K562 (cell line): ENCODE data around the gene B4GALNT4. TPM values are rescaled to one million over a fixed set of nuclear protein-coding genes. Genes with fewer than 3 reads are reported as not detected.

Experiments used
- ATAC-seq: fragments of 200-7000 bp; cut with Tn5 transposase; 3 replicates; pipeline ENCODE4 v1.9.1; 2020; ENCODE audit warnings: moderate library complexity
- BruUV-seq: library from RNA; stranded (reverse); fragments of 400-500 nt; replicated peaks from 2 replicates; lab custom pipeline; 2021; lab: Mats Ljungman, UMichigan
- CTCF ChIA-PET: fragments of 300-600 bp; formaldehyde crosslinking; extraction: SDS; loops from one replicate; lab custom pipeline; 2021; ENCODE audit warnings: low intra/inter-chr PET ratio; lab: Yijun Ruan, JAX
- POLR2A ChIA-PET: fragments of 300-600, 350-650 bp; sonication (Branson Sonifier 250); formaldehyde crosslinking; extraction: SDS; loops from one replicate; lab custom pipeline; 2021; ENCODE audit warnings: antibody characterized with exemption, inconsistent platforms; lab: Yijun Ruan, JAX
- DNase-seq, 4 experiments: peaks; one replicate each; pipeline versions ENCODE4 v3.0.0 to v3.0.0-alpha.2; 2011 to 2018; ENCODE audit warnings: low spot score in 3 of 4, mixed read lengths in 3 of 4; ENCODE audit errors: extremely low read depth in 1 of 4
- FAIRE-seq: peaks from 2 replicates; lab custom pipeline; 2011; peaks lifted over from hg19 to GRCh38; lab: Jason Lieb, UNC
- H2AFZ ChIP-seq: 2 replicates; pipeline ENCODE4 v1.6.0; 2011; ENCODE audit warnings: low read depth, low read length, control low read depth, inconsistent platforms
- H3K27ac ChIP-seq: fragments of 200-600 bp; 3 replicates; pipeline ENCODE4 v1.8.0; 2011; ENCODE audit warnings: low read depth, mild to moderate bottlenecking, control low read depth, inconsistent platforms, low read length, moderate library complexity, mixed read lengths; ENCODE audit errors: extremely low read depth
- H3K27me3 ChIP-seq, 2 experiments: fragments of 300-600 bp in 1 of 2; 2 replicates in 1 of 2; 3 replicates in 1 of 2; pipeline versions ENCODE4 v1.6.0 to v1.8.0; 2011; ENCODE audit warnings: inconsistent platforms in 2 of 2, low read length in 2 of 2, mild to moderate bottlenecking in 1 of 2, mixed read lengths in 1 of 2, moderate library complexity in 1 of 2; ENCODE audit not compliant: control insufficient read depth in 2 of 2, insufficient read depth in 2 of 2
- H3K36me3 ChIP-seq: fragments of 300-600 bp; 3 replicates; pipeline ENCODE4 v1.8.0; 2011; ENCODE audit warnings: mild to moderate bottlenecking, low read length, inconsistent platforms; ENCODE audit not compliant: control insufficient read depth, insufficient read depth
- H3K4me1 ChIP-seq, 2 experiments: fragments of 200-600 bp in 1 of 2; replicated peaks in 1 of 2; 2 replicates in 1 of 2; 3 replicates in 1 of 2; pipeline versions ENCODE4 v1.5.1 to v1.8.0; 2011; ENCODE audit warnings: inconsistent platforms in 2 of 2, low read length in 2 of 2, mild to moderate bottlenecking in 1 of 2, mixed read lengths in 1 of 2, moderate library complexity in 1 of 2; ENCODE audit not compliant: control insufficient read depth in 2 of 2, insufficient read depth in 2 of 2
- H3K4me2 ChIP-seq: 2 replicates; pipeline ENCODE4 v1.6.1; 2011; ENCODE audit warnings: low read length, control low read depth, inconsistent platforms, mixed read lengths; ENCODE audit not compliant: insufficient read depth
- H3K4me3 ChIP-seq: fragments of 200-600 bp; sonication (generic), shearing (Covaris generic); 2 replicates; pipeline ENCODE4 v1.5.1; 2016; ENCODE audit warnings: control low read depth, inconsistent platforms
- H3K79me2 ChIP-seq: fragments of 200-600 bp; 3 replicates; pipeline ENCODE4 v1.8.0; 2011; ENCODE audit warnings: low read length, inconsistent platforms; ENCODE audit not compliant: control insufficient read depth, insufficient read depth
- H3K9ac ChIP-seq, 2 experiments: 2 replicates each; pipeline versions ENCODE4 v1.6.0 to v1.6.1; 2011; ENCODE audit warnings: low read depth in 2 of 2, low read length in 2 of 2, control low read depth in 1 of 2, inconsistent platforms in 1 of 2, mild to moderate bottlenecking in 1 of 2, mixed read lengths in 1 of 2; ENCODE audit not compliant: insufficient read depth in 1 of 2
- H3K9me1 ChIP-seq: one replicate; pipeline ENCODE4 v1.6.0; 2011; ENCODE audit warnings: inconsistent platforms, mild to moderate bottlenecking, low read length, moderate library complexity; ENCODE audit not compliant: control insufficient read depth, insufficient read depth
- H3K9me3 ChIP-seq: replicated peaks from 2 replicates; pipeline ENCODE4 v1.5.1; 2011; ENCODE audit warnings: low read depth, low read length, inconsistent platforms; ENCODE audit not compliant: control insufficient read depth, insufficient read depth
- H4K20me1 ChIP-seq: replicated peaks from 2 replicates; pipeline ENCODE4 v1.6.1; 2011; ENCODE audit warnings: low read length, inconsistent platforms, mixed read lengths; ENCODE audit not compliant: control insufficient read depth, insufficient read depth
- ARHGAP35 ChIP-seq: fragments of 450-650 bp; IDR thresholded peaks from 2 replicates; pipeline ENCODE4 v1.6.1; 2018; ENCODE audit not compliant: partially characterized antibody
- CUX1 ChIP-seq: fragments of 200-800 bp; sonication (Bioruptor generic); IDR thresholded peaks from 2 replicates; pipeline ENCODE4 v1.6.1; 2016; ENCODE audit warnings: missing genetic modification characterization, missing compliant biosample characterization
- FOXP4 ChIP-seq: sonication (generic); formaldehyde crosslinking; IDR thresholded peaks from 2 replicates; pipeline ENCODE4 v1.8.0; 2022; ENCODE audit warnings: mild to moderate bottlenecking, missing genetic modification reagents, borderline replicate concordance
- HNRNPH1 ChIP-seq: fragments of 200-400 bp; formaldehyde crosslinking; optimal IDR thresholded peaks from 2 replicates; pipeline ENCODE3; 2017; ENCODE audit warnings: low read depth, mild to moderate bottlenecking, low read length, moderate library complexity
- KDM1A ChIP-seq, 2 experiments: fragments of 450-650 bp; IDR thresholded peaks; 2 replicates each; pipeline ENCODE4 v1.6.1; 2016; ENCODE audit warnings: mild to moderate bottlenecking in 2 of 2
- POLR2AphosphoS5 ChIP-seq: IDR thresholded peaks from 2 replicates; pipeline ENCODE4 v1.6.1; 2011; ENCODE audit warnings: mild to moderate bottlenecking, low read depth, low read length, moderate library complexity; ENCODE audit not compliant: control insufficient read depth, insufficient read depth
- THAP7 ChIP-seq: fragments of 250-450 bp; sonication (Bioruptor Pico); IDR thresholded peaks from 2 replicates; pipeline ENCODE4 v1.5.0; 2021
- U2AF2 ChIP-seq: fragments of 200-400 bp; formaldehyde crosslinking; optimal IDR thresholded peaks from 2 replicates; pipeline ENCODE3; 2017; ENCODE audit warnings: low read depth, mild to moderate bottlenecking, low read length
- XRCC3 ChIP-seq: fragments of 450-650 bp; IDR thresholded peaks from 2 replicates; pipeline ENCODE4 v1.6.1; 2017; ENCODE audit warnings: mild to moderate bottlenecking, moderate library complexity
- ZC3H4 ChIP-seq: sonication (generic); formaldehyde crosslinking; IDR thresholded peaks from 2 replicates; pipeline ENCODE4 v1.9.0; 2021; ENCODE audit warnings: missing genetic modification reagents, borderline replicate concordance
- ZNF232 ChIP-seq: sonication (generic); formaldehyde crosslinking; IDR thresholded peaks from 2 replicates; pipeline ENCODE4 v1.8.0; 2022; ENCODE audit warnings: mild to moderate bottlenecking, missing genetic modification reagents
- ZNF263 ChIP-seq: sonication (generic); formaldehyde crosslinking; IDR thresholded peaks from 2 replicates; pipeline ENCODE4 v1.8.0; 2022; ENCODE audit warnings: mild to moderate bottlenecking, missing genetic modification reagents, borderline replicate concordance
- WGBS: fragments of 100-300 bp; shearing (Covaris generic); methylation state at CpG from one replicate; pipeline ENCODE4 v1.1.6; 2016; ENCODE audit warnings: low coverage, mixed read lengths; ENCODE audit not compliant: insufficient coverage; ENCODE audit errors: missing lambda C conversion rate; 5-methylcytosine and 5-hydroxymethylcytosine counted together
- in situ Hi-C: fragments of 300-500 bp; cut with MboI; formaldehyde crosslinking; loops from 4 replicates; pipeline ENCODE4 v1.15.0; 2018; ENCODE audit warnings: inconsistent platforms, mixed read lengths
- intact Hi-C: fragments of 100-400 bp; cut with micrococcal nuclease; formaldehyde crosslinking; loops from 2 replicates; pipeline ENCODE4 v1.14.2; 2022
- polyA plus RNA-seq, 8 experiments: library from polyadenylated mRNA; depleted of rRNA in 4 of 8; stranded (reverse) in 5 of 8; unstranded in 3 of 8; fragments of >200 nt; fragmentation: Nextera tagmentation in 2 of 8; fragmentation: Illumina TruSeq in 1 of 8; extraction: Ambion mirVana in 2 of 8; extraction: Trizol in 1 of 8; gene quantifications; 2 replicates each; pipeline versions ENCODE4 v1.2.1 to v1.2.3, GENCODE V29; 2011 to 2014; ENCODE audit warnings: inconsistent platforms in 1 of 8, missing spikeins in 1 of 8
- total RNA-seq, 7 experiments: library from RNA; depleted of rRNA in 6 of 7; stranded (reverse); fragments of >200 nt in 6 of 7; fragmentation: Illumina TruSeq in 2 of 7; extraction: Trizol in 2 of 7; gene quantifications; 2 replicates each; pipeline versions ENCODE4 v1.2.1 to v1.2.3, GENCODE V29; 2011 to 2021; ENCODE audit warnings: low replicate concordance in 1 of 7

B4GALNT4 gene
- total and polyA plus RNA-seq, 9 of the 15 experiments (the other 6 are each of a cell fraction or from before 2014, with no cell fraction given) = 0.20 to 37.1 (median 10.8) TPM; not detected in 1

GRCh38 chr11:406796-407650 is 37.7 kb downstream of the B4GALNT4 start:
- POLR2A ChIA-PET = interaction anchor here (0.7 to 1.2 kb wide), 5 partner anchors 9 to 43 kb away, joined by 3 to 4 read pairs (median 3); partner anchors contain the start of genes PKP3 and PTDSS2
- Histone ChIP-seq H2AFZ (peak overlapping the region; percentile 82), H3K4me2 (peak overlapping the region; percentile 63), H3K4me1 (peaks cover 6 to 60% of the 10 kb centered on the region in 2 experiments; a peak in 3 of 5 replicates), H3K4me3 (peak overlapping the region; percentile 52), H3K36me3 (peaks cover 31% of the 10 kb centered on the region; the same call in 1 of the 3 replicates), H3K27ac (peak overlapping the region; percentile 87), H3K9ac (peak overlapping the region; percentile 69 to 92; a peak in 3 of 4 replicates), H4K20me1 (no peaks in the 10 kb centered on the region), H3K79me2 (peaks cover 11% of the 10 kb centered on the region; the same call in 2 of the 3 replicates), H3K9me3 (no peaks in the 10 kb centered on the region), H3K27me3 (no peaks in the 10 kb centered on the region), H3K9me1 (no peaks in the 10 kb centered on the region)
- intact Hi-C loops (loop anchor here (2.0 kb wide), 1 partner anchor 42 kb away; no protein-coding TSS in a partner anchor), in situ Hi-C loops (no loop called here)
- 3% methylated on average over 37 of the region's 91 CpGs for WGBS
- CTCF ChIA-PET = interaction anchor here (0.9 to 1.0 kb wide), 2 partner anchors 111 kb away, joined by 3 to 6 read pairs; no protein-coding TSS in a partner anchor
- peak; percentile 89 for ATAC-seq
- peak; percentile 94 to 97 (median 95) for DNase-seq
- BruUV-seq = no TSS peak
- peak; percentile 74 for FAIRE-seq
- no peak for TF ChIP-seq ARHGAP35
- TF ChIP-seq XRCC3 = no peak
- no peak for TF ChIP-seq HNRNPH1
- no peak for TF ChIP-seq CUX1 (CRISPR knock-in tag)
- TF ChIP-seq POLR2AphosphoS5 = no peak
- TF ChIP-seq U2AF2 = no peak
- TF ChIP-seq ZNF263 = peak; percentile 34; the same call in 1 of the 2 replicates
- TF ChIP-seq THAP7 (CRISPR knock-in tag) = no peak
- no peak for TF ChIP-seq ZNF232 (CRISPR knock-in tag)
- TF ChIP-seq ZC3H4 (CRISPR knock-in tag) = no peak
- TF ChIP-seq FOXP4 (CRISPR knock-in tag) = no peak; the same call in 1 of the 2 replicates
- no peak for TF ChIP-seq KDM1A (IDR thresholded peaks at IDR 0.05)
